Fibroblast of skin of scalp (primary cell): ENCODE data around the gene ITGA1.
"Not testable (repeated sequence)": the region's sequence is repeated elsewhere in the genome, so short reads cannot be mapped to it uniquely, and the experiment has no call there.

Experiments
- DNase-seq: peaks from one replicate; pipeline ENCODE4 v3.0.0-alpha.2; 2013

ITGA1 gene

GRCh38 chr5:52834320-52834719, 46.6 kb downstream of the ITGA1 start:
- no peak for DNase-seq

- DNase-seq, result peak; percentile 33
Observed at GRCh38 chr5:52837068-52837467, 49.4 kb downstream of the ITGA1 start.

DNA sequence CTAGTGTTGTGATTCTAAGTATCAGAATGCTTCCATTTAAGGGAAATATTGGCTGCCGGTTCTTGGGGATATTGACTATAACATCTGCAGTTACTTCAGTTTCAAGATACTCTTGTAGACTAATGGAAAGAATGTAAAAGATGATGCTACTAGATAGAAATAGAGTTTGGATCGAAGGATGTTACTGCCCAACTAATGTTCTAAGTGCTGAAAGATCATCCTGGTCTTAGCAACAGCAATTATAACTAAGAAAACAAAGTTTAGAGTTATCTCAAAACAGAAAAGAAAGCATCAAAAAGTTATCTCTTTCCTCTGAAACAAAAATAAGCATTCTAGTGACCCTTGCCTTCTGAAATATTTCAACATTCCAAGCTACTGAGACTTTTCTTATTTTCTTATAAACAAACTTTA, 49.9 kb downstream of the ITGA1 start:
- peak; percentile 41 for DNase-seq

DNA sequence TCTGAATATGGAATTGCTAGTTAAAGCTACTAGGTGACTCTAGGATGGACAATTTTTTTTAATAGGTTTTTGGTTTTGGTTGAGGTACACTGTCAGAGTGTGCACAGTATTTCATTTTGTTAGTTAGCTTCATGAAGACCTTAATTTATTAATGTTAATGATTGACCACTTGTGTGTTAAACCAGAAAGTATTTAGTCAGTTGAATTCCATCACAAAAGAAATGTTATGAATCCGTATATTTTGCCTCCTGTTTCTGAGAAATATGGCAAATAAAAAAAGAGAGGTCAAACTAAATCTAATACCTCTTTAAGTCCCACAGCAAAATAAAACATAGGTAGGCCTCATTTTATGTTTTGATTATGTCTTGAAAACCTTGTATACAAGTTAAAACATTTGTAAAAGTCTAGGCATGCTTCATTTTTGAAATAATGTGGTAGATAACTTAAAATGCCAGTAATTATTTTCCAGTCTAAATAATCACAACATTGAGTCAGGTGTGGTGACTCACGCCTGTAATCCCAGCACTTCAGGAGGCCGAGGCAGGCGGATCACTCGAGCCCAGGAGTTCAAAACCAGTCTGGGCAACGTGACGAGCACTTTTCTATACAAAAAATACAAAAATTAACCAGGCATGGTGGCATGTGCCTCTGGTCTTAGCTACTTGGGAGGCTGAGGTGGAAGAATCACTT, 50.8 kb downstream of the ITGA1 start:
- DNase-seq, result no peak

DNA sequence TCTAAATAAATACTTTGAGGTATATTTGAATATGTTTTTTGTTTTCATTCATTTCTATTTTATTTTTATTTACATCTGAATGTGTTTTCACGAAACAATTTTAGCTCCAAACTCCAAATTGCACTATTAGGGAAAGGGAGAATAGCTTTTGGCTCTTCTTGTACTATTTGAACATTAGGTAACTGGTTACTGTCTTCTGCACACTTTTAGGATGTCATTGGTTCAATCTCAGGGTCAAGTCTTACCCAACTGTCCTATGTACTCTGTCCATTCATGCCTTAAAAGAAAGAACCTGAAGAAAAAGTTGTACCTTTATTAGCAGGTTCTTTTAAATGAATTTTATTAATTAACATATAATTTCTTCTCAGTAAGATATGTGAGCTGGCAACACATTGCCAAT, 51.6 kb downstream of the ITGA1 start:
- DNase-seq, result no peak

DNA sequence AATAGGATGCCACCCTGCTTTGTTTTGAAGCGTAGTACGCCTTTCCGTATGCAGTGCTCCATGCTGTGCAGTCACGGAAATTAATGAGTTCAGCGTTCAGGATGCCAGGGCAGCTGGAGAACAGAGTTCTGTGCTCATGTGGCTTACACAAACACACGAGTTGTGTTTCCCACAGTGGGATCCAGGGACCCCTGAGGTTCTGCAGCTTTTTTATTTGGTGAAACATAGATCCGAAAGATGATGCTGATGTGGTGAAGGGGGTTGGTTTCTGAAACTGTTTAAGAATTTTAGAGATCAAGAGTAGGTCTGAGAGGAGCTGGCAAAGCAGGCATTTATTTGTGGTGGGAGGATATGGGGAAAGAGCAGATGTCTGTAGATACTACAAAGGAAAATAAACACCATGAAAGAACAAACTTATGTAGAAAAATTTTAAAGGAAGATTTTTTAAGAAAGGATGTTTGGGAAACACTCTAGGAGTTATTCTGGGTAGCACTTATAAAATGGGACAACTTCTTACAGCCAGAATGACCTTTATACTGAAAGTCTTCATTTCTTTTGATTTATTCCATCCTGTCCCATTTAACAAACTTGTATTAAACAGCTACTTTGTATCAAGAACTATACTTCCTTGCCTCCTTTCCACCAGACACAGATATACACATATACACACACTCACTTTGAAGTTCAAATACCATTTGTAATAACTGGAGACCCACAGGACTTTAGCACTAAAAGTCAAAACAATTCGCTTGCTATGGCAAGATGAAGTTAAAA, 52.7 kb downstream of the ITGA1 start:
- peak; percentile 63 for DNase-seq

- no peak for DNase-seq
Observed at GRCh38 chr5:52841114-52841513, 53.4 kb downstream of the ITGA1 start.

DNA sequence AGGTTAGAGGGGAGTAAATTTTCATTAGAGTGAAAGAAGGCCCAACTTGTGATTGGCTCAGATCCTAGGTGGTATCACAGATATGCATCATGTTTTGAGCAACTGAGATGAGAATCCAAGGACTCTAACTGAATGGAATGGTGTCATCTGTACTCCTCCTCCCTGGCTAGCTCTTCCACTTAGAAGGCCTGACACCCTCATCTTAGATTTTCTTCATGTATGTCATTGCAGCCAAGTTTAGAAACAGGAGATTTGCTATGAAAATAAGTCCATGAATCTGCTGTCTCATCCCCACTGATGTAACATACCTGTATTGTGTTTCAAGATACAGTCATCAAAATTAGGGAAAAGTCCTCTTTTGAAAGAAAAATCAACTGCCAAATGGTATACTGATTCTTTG, 54.4 kb downstream of the ITGA1 start:
- DNase-seq, result no peak

- DNase-seq, result peak; percentile 52
Observed at GRCh38 chr5:52844885-52845284, 57.2 kb downstream of the ITGA1 start.

DNA sequence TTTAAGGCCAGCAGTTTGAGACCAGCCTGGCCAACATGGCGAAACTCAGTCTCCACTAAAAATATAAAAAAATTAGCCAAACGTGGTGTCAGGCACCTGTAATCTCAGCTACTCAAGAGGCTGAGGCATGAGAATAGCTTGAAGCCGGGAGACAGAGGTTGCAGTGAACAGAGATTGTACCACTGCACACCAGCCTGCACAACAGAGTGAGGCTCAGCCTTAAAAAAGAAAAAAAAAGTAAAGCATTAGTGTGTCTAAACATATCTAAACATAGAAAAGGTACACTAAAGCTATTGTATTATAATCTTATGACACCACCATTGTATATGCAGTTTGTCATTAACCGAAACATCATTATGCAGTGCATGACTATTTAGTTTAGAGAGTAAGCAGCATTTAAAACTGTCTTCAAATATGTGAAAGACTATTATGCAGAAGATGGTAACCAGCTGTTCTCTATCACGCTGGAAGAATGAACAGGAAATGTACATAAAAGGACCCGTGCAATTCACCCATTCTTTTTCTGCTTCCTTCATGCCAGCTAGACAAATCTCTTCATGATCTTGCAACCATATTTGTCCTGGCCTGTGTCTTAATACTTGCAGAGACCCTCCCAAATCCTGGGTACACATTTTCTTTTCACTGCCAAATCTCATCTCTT, 58.6 kb downstream of the ITGA1 start:
- peak; percentile 46 for DNase-seq

DNA sequence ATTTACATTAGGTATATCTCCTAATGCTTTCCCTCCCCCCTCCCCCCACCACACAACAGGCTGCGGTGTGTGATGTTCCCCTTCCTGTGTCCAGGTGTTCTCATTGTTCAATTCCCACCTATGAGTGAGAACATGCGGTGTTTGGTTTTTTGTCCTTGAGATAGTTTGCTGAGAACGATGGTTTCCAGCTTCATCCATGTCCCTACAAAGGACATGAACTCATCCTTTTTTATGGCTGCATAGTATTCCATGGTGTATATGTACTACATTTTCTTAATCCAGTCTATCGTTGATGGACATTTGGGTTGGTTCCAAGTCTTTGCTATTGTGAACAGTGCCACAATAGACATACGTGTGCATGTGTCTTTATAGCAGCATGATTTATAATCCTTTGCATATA, 61.0 kb downstream of the ITGA1 start:
- DNase-seq, result not testable (repeated sequence)

DNA sequence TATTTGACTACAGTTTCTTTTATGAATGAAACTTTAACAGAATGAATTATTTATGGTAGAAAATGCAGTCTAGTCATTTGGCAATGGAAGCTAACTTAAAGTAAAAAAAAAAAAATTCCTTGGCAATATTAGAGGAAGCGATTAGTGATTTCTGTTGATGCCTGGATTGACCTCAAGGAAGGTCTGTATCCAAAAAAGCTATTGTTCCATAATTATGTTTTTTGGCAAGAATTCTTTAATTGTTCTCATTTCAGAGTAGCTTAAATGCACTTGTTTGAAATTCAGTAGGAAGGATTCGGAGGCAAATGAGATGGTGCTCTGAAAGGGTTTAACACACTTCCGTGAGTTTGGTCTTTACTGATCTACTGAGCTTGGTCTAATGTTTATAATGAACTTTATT, 61.8 kb downstream of the ITGA1 start:
- DNase-seq, result no peak

- DNase-seq, result no peak
Observed at GRCh38 chr5:52853650-52854049, 65.9 kb downstream of the ITGA1 start.

DNA sequence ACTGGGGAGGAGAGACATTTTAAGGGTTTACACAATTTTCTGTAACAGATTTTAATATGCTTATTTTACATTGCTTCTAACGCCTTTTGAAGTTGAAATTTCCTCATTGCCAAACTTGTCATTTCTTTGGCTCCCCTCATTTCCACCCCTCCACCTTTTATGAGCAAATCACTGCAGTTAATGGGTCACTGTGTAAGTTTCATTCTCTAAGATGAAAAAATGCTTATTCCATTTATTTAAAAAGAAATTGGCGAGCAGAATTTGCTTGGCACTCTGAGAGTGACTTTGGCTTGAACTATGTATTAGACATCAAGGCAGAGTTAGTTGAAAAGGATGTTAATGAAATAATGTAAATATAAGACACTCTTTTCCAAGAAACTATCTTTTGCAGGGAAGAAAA, 66.6 kb downstream of the ITGA1 start:
- DNase-seq, result no peak

GRCh38 chr5:52854949-52855348, 67.2 kb downstream of the ITGA1 start:
- no peak for DNase-seq

DNA sequence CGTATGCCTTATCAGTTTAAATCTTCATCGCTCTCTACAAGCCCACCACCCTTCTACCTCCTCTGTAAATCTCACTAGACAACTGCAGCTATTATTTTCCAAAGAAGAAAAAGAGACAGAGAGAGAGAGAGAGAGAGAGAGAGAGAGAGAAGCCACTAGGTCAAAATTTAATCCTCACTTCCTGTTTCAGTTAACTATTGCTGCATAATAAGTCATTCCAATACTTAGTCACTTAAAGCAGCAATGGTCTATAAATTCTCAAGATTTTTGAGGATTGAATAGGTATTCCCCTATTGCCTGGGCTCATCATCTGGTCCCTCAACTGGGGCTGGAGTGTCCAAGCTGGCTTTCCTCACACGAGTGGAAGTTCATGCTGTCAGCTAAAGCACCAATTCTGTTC, 68.8 kb downstream of the ITGA1 start:
- DNase-seq, result peak; percentile 73

DNA sequence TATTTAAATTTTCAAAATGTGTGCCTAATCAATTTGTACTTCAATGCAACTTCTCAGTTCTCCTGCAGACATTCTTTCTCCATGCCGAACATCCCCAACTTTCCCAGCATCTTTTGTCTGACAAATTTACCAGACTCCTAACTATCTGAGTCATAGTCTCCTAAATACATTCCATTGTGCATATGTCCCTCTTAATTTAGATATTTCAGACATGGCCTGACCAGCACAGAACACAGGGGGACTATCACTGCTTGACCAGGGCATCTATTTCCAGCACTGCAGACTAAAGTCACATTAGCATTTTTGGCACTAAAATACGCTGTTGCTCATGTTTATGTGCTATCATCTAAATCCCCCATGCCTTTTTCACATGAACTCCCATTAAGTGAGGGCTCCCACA, 71.9 kb downstream of the ITGA1 start:
- DNase-seq, result peak; percentile 91

DNA sequence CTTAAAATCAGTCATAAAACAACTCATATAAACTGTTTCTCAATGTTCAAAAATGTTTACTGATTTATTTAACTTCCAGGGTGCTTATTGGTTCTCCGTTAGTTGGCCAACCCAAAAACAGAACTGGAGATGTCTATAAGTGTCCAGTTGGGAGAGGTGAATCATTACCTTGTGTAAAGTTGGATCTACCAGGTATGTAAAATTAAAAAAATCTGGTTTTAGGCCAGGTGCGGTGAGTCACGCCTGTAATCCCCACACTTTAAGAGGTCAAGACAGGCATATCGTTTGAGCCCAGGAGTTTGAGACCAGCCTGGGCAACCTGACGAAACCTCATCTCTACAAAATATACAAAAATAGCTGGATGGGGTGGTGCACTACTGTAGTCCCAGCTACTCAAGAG, 73.7 kb downstream of the ITGA1 start:
- DNase-seq, result no peak

GRCh38 chr5:52863715-52864290, 76.1 kb downstream of the ITGA1 start:
- DNase-seq, result no peak

GRCh38 chr5:52864371-52864770, 76.7 kb downstream of the ITGA1 start:
- peak; percentile 88 for DNase-seq

DNA sequence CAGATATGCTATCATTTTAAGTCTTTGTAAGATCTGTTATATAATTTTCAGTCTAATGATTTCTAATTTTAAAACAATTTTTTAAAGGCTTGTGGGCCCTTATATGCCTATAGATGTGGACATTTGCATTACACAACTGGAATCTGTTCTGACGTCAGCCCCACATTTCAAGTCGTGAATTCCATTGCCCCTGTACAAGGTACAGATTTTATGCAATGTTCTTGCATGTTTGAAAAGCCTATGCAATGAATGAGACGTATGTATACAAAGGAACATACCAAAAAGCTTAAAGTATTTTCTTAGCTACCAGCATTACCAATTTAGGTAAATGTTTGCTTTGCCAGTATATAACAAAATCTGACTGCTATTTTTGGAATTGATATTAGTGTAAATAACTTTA, 77.2 kb downstream of the ITGA1 start:
- peak; percentile 80 for DNase-seq

GRCh38 chr5:52865991-52866390, 78.3 kb downstream of the ITGA1 start:
- DNase-seq, result not testable (repeated sequence)

DNA sequence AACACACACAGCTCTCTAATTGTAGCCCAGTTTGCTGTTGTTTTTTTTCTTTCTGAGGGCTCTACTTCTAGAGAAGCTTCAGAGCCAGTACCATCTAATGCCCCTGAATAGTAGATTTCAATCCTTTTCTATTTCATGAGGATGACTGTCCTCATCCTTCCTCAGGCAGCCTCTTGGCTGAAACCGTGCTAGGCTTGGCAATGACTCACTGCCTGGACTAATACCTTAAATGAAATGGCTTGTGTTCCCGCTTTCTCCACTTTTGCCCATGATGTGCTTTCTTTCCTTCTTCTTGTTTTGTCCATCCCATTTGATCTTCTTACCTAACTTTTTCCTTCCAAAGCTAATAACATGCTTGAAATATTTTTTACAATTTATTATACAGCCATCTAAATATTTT, 80.1 kb downstream of the ITGA1 start:
- DNase-seq, result no peak
